Loucy (cell line): ENCODE measurements around the gene MMAB.

Experiments
- EZH2phosphoT487 ChIP-seq: fragments of 200-600 bp; IDR thresholded peaks from 2 replicates; pipeline ENCODE4 v1.6.1; 2018; ENCODE audit warnings: antibody characterized with exemption, mild to moderate bottlenecking, moderate library complexity, borderline replicate concordance
- TF ChIP-seq, protein P1 (sequence below): fragments of 200-600 bp; sonication (generic); conservative IDR thresholded peaks from 2 replicates; pipeline ENCODE4 v1.5.1; 2014; ENCODE audit warnings: mild to moderate bottlenecking, antibody characterized with exemption, low read length

GRCh38 chr12:109613649-109614455 lies 40.5 kb upstream of the MMAB start:
- TF ChIP-seq, protein P1, sequence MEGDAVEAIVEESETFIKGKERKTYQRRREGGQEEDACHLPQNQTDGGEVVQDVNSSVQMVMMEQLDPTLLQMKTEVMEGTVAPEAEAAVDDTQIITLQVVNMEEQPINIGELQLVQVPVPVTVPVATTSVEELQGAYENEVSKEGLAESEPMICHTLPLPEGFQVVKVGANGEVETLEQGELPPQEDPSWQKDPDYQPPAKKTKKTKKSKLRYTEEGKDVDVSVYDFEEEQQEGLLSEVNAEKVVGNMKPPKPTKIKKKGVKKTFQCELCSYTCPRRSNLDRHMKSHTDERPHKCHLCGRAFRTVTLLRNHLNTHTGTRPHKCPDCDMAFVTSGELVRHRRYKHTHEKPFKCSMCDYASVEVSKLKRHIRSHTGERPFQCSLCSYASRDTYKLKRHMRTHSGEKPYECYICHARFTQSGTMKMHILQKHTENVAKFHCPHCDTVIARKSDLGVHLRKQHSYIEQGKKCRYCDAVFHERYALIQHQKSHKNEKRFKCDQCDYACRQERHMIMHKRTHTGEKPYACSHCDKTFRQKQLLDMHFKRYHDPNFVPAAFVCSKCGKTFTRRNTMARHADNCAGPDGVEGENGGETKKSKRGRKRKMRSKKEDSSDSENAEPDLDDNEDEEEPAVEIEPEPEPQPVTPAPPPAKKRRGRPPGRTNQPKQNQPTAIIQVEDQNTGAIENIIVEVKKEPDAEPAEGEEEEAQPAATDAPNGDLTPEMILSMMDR = no peak
- no peak for TF ChIP-seq EZH2phosphoT487
